Activated CD4-positive, alpha-beta T cell treated with anti-CD3 and anti-CD28 coated beads for 36 hours (primary cell): ENCODE measurements around the gene ADAP1. TPM values are rescaled to one million over a fixed set of nuclear protein-coding genes. Genes with fewer than 3 reads are reported as not detected.

ENCODE experiments used
- ATAC-seq: fragments of 200-7000 bp; cut with Tn5 transposase; one replicate; pipeline ENCODE4 v1.10.0; 2021; ENCODE audit warnings: mild to moderate bottlenecking, moderate library complexity
- CTCF ChIA-PET: fragments of 350-600 bp; sonication (Branson Sonifier 250); formaldehyde crosslinking; loops from one replicate; lab custom pipeline; 2021; ENCODE audit warnings: antibody characterized with exemption; lab: Charles Lee
- POLR2A ChIA-PET: fragments of 350-600 bp; sonication (Branson Sonifier 250); formaldehyde crosslinking; loops from one replicate; lab custom pipeline; 2021; ENCODE audit warnings: antibody characterized with exemption, inconsistent platforms; lab: Charles Lee
- DNase-seq: peaks from one replicate; pipeline ENCODE4 v3.0.0-alpha.2; 2020
- H3K27ac Mint-ChIP-seq: one replicate; pipeline ENCODE4 v1.8.0; 2021; ENCODE audit warnings: mixed read lengths
- H3K27me3 Mint-ChIP-seq: one replicate; pipeline ENCODE4 v1.8.0; 2021; ENCODE audit warnings: mixed read lengths
- H3K36me3 Mint-ChIP-seq: one replicate; pipeline ENCODE4 v1.8.0; 2021; ENCODE audit warnings: low read depth, mixed read lengths
- H3K4me1 Mint-ChIP-seq: one replicate; pipeline ENCODE4 v1.8.0; 2021; ENCODE audit warnings: mixed read lengths
- H3K4me3 Mint-ChIP-seq: one replicate; pipeline ENCODE4 v1.8.0; 2021; ENCODE audit warnings: mild to moderate bottlenecking, moderate library complexity, mixed read lengths
- H3K9me3 Mint-ChIP-seq: one replicate; pipeline ENCODE4 v1.8.0; 2021; ENCODE audit warnings: low read depth, mixed read lengths
- intact Hi-C, 2 experiments: fragments of 100-400 bp; cut with DNase I in 1 of 2; cut with micrococcal nuclease in 1 of 2; formaldehyde crosslinking; loops; one replicate each; pipeline versions ENCODE4 v1.14.2 to v1.15.1; 2022 to 2024; cut with DNase I, micrococcal nuclease
- total RNA-seq, 2 experiments: library from RNA; stranded (reverse); gene quantifications; one replicate each; pipeline ENCODE4 v1.2.3, GENCODE V29; 2021

The ADAP1 gene
- total RNA-seq, 2 experiments from 2014 or later: 13.1 to 14.8 TPM

DNA sequence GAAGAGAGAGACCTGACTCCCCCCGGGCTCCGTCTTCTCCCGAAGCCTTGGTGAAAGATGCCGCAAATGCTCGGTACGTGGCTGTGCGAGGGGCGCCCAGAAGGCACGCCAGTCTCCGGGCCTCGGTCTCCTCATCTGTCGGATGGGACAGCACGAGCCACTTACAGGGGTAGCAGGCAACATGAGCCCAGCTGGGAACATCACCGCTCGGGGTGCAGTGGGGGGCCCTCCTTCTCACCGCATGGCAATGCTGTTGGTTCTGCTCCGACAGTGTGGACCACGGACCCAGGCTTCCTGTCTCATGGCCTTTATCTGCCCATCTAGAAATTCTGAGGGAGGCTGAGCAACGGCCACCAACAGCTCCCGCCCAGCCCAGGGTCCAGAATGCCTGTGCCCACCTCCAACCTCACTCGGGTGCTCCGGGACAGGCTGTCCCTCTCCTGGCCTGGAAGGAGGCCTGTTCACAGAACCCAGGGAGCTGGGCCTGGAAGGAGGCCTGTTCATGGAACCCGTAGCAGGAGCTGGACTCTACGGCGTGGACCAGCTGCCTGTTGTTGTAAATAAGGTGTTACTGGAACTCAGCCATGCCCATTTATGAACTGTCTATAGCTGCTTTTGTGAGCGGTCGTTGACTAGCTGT lies 15.8 kb downstream of the ADAP1 start:
- H3K4me1 Mint-ChIP-seq: peaks cover 43% of the 10 kb centered on the region
- no peaks in the 10 kb centered on the region for H3K27me3 Mint-ChIP-seq
- H3K36me3 Mint-ChIP-seq: peaks cover 3% of the 10 kb centered on the region
- ChIA-PET CTCF (interaction anchor here (1.0 to 1.2 kb wide), 2 partner anchors 26 to 34 kb away, joined by 3 read pairs; no protein-coding TSS in a partner anchor), POLR2A (no interaction called here)
- intact Hi-C loops: no loop called here
- no peak overlapping the region for H3K27ac Mint-ChIP-seq
- no peak for DNase-seq
- ATAC-seq: no peak
- no peak overlapping the region for H3K4me3 Mint-ChIP-seq
- H3K9me3 Mint-ChIP-seq: peaks cover 11% of the 10 kb centered on the region

DNA sequence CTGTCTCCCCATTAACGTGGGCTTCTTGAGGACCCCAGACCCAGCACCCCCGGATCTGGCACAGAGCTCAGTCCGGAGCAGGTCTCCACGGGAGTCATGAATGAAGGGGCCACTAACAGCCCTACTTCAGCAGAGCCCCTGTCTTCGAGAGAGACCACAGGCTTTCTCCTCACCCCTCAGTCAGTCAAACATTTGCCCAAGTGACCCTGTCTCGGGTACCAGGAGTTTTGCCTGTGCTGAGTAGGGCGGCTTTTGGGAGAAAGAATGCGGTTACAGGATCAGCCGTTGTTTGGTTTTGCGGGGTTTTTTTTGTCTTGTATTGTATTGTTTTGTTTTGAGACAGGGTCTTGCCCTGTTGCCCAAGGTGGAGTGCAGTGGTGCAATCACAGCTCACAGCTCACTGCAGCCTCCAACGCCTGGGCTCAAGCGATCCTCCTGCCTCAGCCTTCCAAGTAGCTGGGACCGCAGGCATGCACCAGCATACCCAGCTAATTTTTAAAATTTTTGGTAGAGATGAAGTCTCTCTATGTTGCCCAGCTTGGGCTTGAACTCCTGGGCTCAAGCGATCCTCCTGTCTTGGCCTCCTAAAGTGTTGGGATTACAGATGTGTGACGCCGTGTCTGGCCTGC lies 16.5 kb downstream of the ADAP1 start:
- Mint-ChIP-seq H3K27ac (no peak overlapping the region), H3K27me3 (no peaks in the 10 kb centered on the region), H3K36me3 (peaks cover 3% of the 10 kb centered on the region), H3K4me1 (peaks cover 43% of the 10 kb centered on the region), H3K9me3 (peaks cover 11% of the 10 kb centered on the region), H3K4me3 (no peak overlapping the region)
- ChIA-PET CTCF (interaction anchor here (1.0 kb wide), 1 partner anchor 27 kb away, joined by 3 read pairs; no protein-coding TSS in a partner anchor), POLR2A (no interaction called here)
- intact Hi-C loops: loop anchor here in 1 of 2 experiments (2.0 kb wide), 1 partner anchor 15 kb away; no protein-coding TSS in a partner anchor
- DNase-seq: no peak
- no peak for ATAC-seq

- ChIA-PET POLR2A (no interaction called here), CTCF (no interaction called here)
- intact Hi-C loops: loop anchor here in 1 of 2 experiments (2.0 kb wide), 1 partner anchor 14 kb away; no protein-coding TSS in a partner anchor
- peak; percentile 86 for ATAC-seq
- Mint-ChIP-seq H3K36me3 (peaks cover 3% of the 10 kb centered on the region), H3K4me1 (peaks cover 37% of the 10 kb centered on the region), H3K4me3 (no peak overlapping the region), H3K27ac (peak overlapping the region; percentile 26), H3K9me3 (peaks cover 11% of the 10 kb centered on the region), H3K27me3 (no peaks in the 10 kb centered on the region)
- peak; percentile 68 for DNase-seq
Measured at GRCh38 chr7:936386-937054, 18.0 kb downstream of the ADAP1 start.

DNA sequence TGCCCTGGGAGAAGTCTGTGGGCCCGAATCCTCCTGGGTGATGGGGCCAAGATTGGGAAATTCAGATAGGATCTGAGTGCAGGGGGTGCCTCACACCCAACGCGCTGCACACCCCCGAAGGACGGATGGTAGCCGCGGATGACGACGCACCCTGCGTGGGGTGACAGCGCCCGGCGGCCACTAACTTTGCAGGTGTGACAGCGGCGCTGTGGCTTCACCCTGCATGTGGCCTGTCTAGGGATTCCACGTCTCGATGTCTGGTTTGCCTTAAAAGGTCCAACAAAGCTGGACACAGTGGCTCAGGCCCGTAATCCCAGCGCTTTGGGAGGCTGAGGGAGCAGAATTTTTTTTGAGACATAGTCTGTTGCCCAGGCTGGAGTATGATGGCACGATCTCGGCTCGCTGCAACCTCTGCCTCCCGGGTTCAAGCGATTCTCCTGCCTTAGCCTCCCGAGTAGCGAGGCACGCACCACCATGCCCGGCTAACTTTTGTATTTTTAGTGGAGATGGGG lies 18.6 kb downstream of the ADAP1 start:
- Mint-ChIP-seq H3K4me1 (peaks cover 31% of the 10 kb centered on the region), H3K27me3 (no peaks in the 10 kb centered on the region), H3K9me3 (peaks cover 9% of the 10 kb centered on the region), H3K36me3 (peaks cover 3% of the 10 kb centered on the region), H3K27ac (peak overlapping the region; percentile 26), H3K4me3 (no peak overlapping the region)
- DNase-seq: no peak
- ChIA-PET CTCF (no interaction called here), POLR2A (no interaction called here)
- intact Hi-C loops: loop anchor here in 1 of 2 experiments (2.0 kb wide), 1 partner anchor 13 kb away; no protein-coding TSS in a partner anchor
- no peak for ATAC-seq

DNA sequence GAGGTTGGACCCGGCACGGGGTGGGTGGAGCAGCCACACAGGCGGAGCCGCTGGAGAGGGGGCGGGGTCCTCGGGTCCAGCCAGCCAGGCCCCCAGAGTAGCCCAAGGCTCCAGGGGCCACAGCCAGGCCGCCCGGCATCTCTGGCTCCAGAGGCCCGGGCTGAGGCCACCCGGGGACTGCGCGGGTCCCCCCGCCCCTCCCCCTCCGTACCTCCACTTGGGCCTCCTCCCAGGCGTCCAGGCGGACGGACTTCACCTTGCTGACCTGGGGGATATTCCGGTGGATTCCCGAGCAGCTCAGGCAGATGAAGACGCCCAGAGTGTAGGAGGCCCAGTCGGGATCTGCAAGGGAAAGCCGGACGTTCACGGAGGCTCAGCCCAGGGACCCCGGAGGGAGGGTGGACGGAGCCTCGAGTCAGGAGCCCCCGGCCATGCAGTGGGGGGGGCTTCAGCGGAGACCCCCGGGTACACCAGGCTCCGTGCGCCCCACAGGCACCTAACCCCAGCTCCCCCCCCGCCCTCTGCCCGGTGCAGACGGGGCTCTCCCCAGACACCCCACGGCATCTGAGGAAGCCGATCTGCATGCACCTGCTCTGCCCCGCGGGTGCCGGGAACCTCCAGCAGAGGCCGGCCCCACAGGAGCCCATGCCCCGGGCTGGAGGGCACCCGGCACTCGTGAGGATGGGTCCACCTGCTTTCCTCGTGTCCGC lies 19.2 kb downstream of the ADAP1 start:
- ChIA-PET CTCF (no interaction called here), POLR2A (no interaction called here)
- intact Hi-C loops: no loop called here
- no peak for ATAC-seq
- H3K36me3 Mint-ChIP-seq: no peaks in the 10 kb centered on the region
- H3K4me3 Mint-ChIP-seq: no peak overlapping the region
- H3K27me3 Mint-ChIP-seq: no peaks in the 10 kb centered on the region
- H3K9me3 Mint-ChIP-seq: peaks cover 4% of the 10 kb centered on the region
- peaks cover 25% of the 10 kb centered on the region for H3K4me1 Mint-ChIP-seq
- no peak overlapping the region for H3K27ac Mint-ChIP-seq
- no peak for DNase-seq

GRCh38 chr7:934469-935163 lies 19.9 kb downstream of the ADAP1 start:
- Mint-ChIP-seq H3K27me3 (no peaks in the 10 kb centered on the region), H3K9me3 (no peaks in the 10 kb centered on the region), H3K4me3 (no peak overlapping the region), H3K27ac (no peak overlapping the region), H3K4me1 (peaks cover 24% of the 10 kb centered on the region), H3K36me3 (no peaks in the 10 kb centered on the region)
- DNase-seq: no peak
- no peak for ATAC-seq
- ChIA-PET CTCF (no interaction called here), POLR2A (no interaction called here)
- intact Hi-C loops: no loop called here

DNA sequence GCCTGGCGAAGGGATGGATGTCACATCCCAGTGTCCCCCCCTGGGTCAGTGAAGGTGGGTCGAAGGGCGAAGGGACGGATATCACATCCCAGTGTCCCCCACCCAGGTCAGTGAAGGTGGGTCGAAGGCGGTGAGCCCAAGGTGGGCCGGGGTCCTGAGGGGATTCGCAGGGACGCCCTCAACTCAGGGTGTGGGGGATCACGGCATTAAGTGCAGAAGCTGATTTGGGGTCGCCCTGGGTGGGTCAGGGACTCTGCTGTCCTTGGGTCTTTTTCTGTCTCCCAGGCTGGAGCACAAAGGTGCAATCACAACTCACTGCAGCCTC lies 21.9 kb downstream of the ADAP1 start:
- no peaks in the 10 kb centered on the region for H3K36me3 Mint-ChIP-seq
- CTCF ChIA-PET: no interaction called here
- H3K9me3 Mint-ChIP-seq: no peaks in the 10 kb centered on the region
- DNase-seq (no peak), ATAC-seq (no peak)
- H3K27me3 Mint-ChIP-seq: no peaks in the 10 kb centered on the region
- H3K27ac Mint-ChIP-seq: no peak overlapping the region
- H3K4me3 Mint-ChIP-seq: no peak overlapping the region
- intact Hi-C loops: no loop called here
- POLR2A ChIA-PET: no interaction called here
- H3K4me1 Mint-ChIP-seq: peaks cover 29% of the 10 kb centered on the region

- Mint-ChIP-seq H3K27me3 (no peaks in the 10 kb centered on the region), H3K4me3 (no peak overlapping the region), H3K27ac (no peak overlapping the region), H3K36me3 (no peaks in the 10 kb centered on the region), H3K9me3 (no peaks in the 10 kb centered on the region), H3K4me1 (peaks cover 29% of the 10 kb centered on the region)
- no peak for DNase-seq
- no peak for ATAC-seq
- intact Hi-C loops: no loop called here
- ChIA-PET POLR2A (no interaction called here), CTCF (no interaction called here)
Measured at GRCh38 chr7:931871-932650, 22.4 kb downstream of the ADAP1 start.

DNA sequence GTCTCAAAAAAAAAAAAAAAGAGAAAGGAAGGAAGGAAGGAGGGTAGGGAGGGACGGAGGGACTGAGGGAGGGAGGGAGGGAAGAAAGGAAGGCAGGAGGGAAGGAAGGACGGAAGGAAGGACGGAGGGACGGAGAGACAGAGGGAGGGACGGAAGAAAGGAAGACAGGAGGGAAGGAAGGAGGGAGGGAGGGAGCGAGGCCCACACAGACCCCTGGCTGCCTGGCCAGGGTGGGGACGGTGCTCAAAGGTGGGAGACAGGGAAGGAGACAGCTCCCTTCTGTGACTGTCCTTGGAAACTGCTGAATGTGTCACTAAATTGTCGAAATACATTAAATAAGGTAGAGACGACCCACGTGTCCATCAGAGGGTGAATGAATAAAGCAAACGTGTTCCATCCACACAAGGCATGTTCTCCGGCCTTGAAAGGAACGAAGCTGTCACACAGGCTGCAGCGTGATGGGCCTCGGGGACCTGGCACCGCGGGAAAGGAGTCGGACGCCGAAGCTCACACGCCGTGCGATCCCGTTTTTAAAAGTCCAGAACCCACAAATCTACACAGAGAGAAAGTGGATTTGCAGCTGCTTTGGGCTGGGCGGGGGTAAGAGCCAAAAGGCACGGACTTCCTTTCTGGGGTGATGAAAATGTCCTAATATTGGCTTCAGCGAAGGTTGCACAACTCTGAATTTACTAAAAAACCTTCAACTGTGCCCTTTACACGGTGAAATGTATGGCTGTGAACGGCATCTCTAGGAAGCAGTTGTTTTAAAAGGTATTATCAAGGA lies 23.3 kb downstream of the ADAP1 start:
- no peak overlapping the region for H3K4me3 Mint-ChIP-seq
- H3K27ac Mint-ChIP-seq: no peak overlapping the region
- POLR2A ChIA-PET: interaction anchor here (0.6 kb wide), 1 partner anchor 33 kb away, joined by 3 read pairs; no protein-coding TSS in a partner anchor
- H3K36me3 Mint-ChIP-seq: no peaks in the 10 kb centered on the region
- peak; percentile 2 for DNase-seq
- H3K4me1 Mint-ChIP-seq: peaks cover 23% of the 10 kb centered on the region
- ATAC-seq: no peak
- intact Hi-C loops: no loop called here
- CTCF ChIA-PET: interaction anchor here (0.9 kb wide), 1 partner anchor 10 kb away, joined by 4 read pairs; no protein-coding TSS in a partner anchor
- no peaks in the 10 kb centered on the region for H3K27me3 Mint-ChIP-seq
- no peaks in the 10 kb centered on the region for H3K9me3 Mint-ChIP-seq

- intact Hi-C loops: no loop called here
- Mint-ChIP-seq H3K9me3 (no peaks in the 10 kb centered on the region), H3K27ac (peak overlapping the region; percentile 11), H3K4me1 (peaks cover 28% of the 10 kb centered on the region), H3K36me3 (no peaks in the 10 kb centered on the region), H3K4me3 (no peak overlapping the region), H3K27me3 (no peaks in the 10 kb centered on the region)
- no peak for ATAC-seq
- ChIA-PET POLR2A (no interaction called here), CTCF (interaction anchor here (0.6 to 1.3 kb wide), 3 partner anchors 19 to 162 kb away, joined by 3 to 4 read pairs (median 3); no protein-coding TSS in a partner anchor)
- peak; percentile 10 for DNase-seq
Measured at GRCh38 chr7:929311-929711, 25.2 kb downstream of the ADAP1 start.
